DND-41 (cell line): ENCODE results near the gene RBM20.

Experiments
- CTCF ChIP-seq: IDR thresholded peaks from 2 replicates; pipeline ENCODE4 v1.5.1; 2012; ENCODE audit warnings: borderline replicate concordance, low read length, moderate library complexity, mild to moderate bottlenecking; ENCODE audit not compliant: poor library complexity, severe bottlenecking; ENCODE audit errors: extremely low read depth
- EZH2 ChIP-seq: IDR thresholded peaks from 3 replicates; pipeline ENCODE4 v1.6.1; 2012; ENCODE audit warnings: borderline replicate concordance, low read depth, mild to moderate bottlenecking, moderate library complexity, low read length, inconsistent platforms; ENCODE audit not compliant: severe bottlenecking

DNA sequence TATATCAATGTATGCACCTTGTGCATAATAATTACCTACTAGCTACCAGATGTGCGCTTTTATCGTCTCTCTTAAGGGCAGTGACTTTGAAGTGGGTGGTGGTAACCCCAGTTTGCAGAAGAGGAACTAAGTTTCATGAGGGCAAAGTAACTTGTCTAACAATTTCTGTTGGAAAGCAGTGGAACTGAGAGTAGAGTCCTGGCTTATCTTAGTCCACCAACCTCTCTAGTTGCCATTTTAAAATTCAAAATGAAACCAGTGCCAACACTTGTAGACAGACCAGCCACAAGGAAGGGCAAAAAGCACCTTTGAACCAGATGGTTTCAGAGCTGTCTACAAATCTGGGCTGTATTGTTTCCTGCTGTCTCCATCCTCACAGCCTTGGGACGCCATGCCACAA, 32.0 kb upstream of the RBM20 start:
- TF ChIP-seq EZH2: no peak
- no peak for TF ChIP-seq CTCF
